GM12892 (cell line): ENCODE measurements around the gene SNX8.

ENCODE experiments used
- POLR2A ChIP-seq: IDR thresholded peaks from 2 replicates; pipeline ENCODE4 v1.6.1; 2011; ENCODE audit warnings: low read depth, low read length, control low read depth
- POLR2AphosphoS5 ChIP-seq: IDR thresholded peaks from 2 replicates; pipeline ENCODE4 v1.6.1; 2011; ENCODE audit warnings: low read depth, low read length, control low read depth

DNA sequence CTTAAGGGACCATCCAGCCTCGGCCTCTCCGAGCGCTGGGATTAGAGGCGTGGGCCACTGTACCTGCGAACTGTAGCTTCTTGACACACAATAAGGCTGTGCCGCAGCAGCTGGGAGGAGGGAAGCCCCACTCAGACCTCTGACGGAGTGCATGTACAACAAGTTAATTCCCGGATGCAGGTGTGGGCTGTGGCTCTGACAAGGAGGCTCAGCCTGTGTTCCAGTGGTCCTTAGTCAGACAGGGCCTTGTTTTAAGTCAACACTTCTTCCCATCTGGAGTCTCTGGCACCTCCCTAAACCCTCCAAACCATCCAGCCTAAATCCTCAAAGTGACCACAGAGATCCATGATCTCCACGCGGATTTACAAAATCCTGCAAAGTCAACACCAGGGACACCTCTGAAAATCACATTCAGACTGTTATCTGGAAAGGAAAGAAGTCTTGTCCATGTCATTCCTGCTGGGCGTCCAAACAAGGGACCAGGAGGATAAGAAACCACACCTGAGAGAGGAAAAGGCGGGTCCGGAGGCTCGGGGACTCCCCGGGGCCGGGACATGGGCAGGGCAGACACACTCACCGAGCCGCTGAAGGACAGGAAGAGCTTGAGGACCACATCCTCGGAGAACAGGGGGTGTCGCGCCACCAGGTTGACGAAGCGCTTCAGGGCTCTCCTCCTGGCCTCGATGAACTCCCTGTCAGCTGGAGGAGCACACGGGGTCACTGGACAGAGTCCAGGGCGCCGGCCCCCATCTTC, 42.8 kb downstream of the SNX8 start:
- TF ChIP-seq POLR2A (no peak), POLR2AphosphoS5 (no peak)
